Stomach (tissue), 9 donors: ENCODE results near the gene CSTF2. TPM values are rescaled to one million over a fixed set of nuclear protein-coding genes. Genes with fewer than 3 reads are reported as not detected.

Source experiments
- DNase-seq, 2 donors: peaks; one replicate each; pipeline versions ENCODE4 v3.0.0 to v3.0.0-alpha.2; 2013 to 2019
- H3K27ac ChIP-seq, 5 donors: fragments of 200-600 bp in 4 of 5; sonication (generic) in 4 of 5; one replicate each; pipeline ENCODE4 v1.5.1; 2013 to 2019; ENCODE audit warnings: mild to moderate bottlenecking in 1 of 5, moderate library complexity in 1 of 5
- H3K27me3 ChIP-seq, 3 donors: fragments of 200-600 bp; sonication (generic); one replicate each; pipeline ENCODE4 v1.5.1; 2017 to 2019; ENCODE audit warnings: mixed run types in 1 of 3
- H3K36me3 ChIP-seq, 4 donors: fragments of 200-600 bp; sonication (generic); 1 replicate in 3 of 4; 2 replicates in 1 of 4; pipeline ENCODE4 v1.5.1; 2016 to 2019
- H3K4me1 ChIP-seq, 4 donors: fragments of 200-600 bp; sonication (generic); one replicate each; pipeline ENCODE4 v1.5.1; 2016 to 2019
- H3K4me3 ChIP-seq, 4 donors: fragments of 200-600 bp; sonication (generic) in 3 of 4; one replicate each; pipeline ENCODE4 v1.5.1; 2016 to 2019; ENCODE audit warnings: mild to moderate bottlenecking in 1 of 4
- H3K9me3 ChIP-seq, 4 donors: fragments of 200-600 bp; sonication (generic); one replicate each; pipeline ENCODE4 v1.5.1; 2016 to 2019
- CTCF ChIP-seq, 7 experiments: fragments of 450-650 bp in 4 of 7; fragments of 200-600 bp in 3 of 7; sonication (generic) in 3 of 7; IDR thresholded peaks; one replicate each; pipeline ENCODE4 v1.5.1; 2016 to 2019; ENCODE audit warnings: antibody characterized with exemption in 7 of 7, control low read depth in 2 of 7, mild to moderate bottlenecking in 1 of 7
- EP300 ChIP-seq: sonication (generic); formaldehyde crosslinking; IDR thresholded peaks from one replicate; pipeline ENCODE4 v1.6.1; 2017; ENCODE audit warnings: antibody characterized with exemption
- POLR2A ChIP-seq, 4 donors: fragments of 450-650 bp; IDR thresholded peaks; one replicate each; pipeline ENCODE4 v1.6.1; 2016; ENCODE audit warnings: antibody characterized with exemption in 4 of 4, control low read depth in 2 of 4, mild to moderate bottlenecking in 1 of 4, moderate library complexity in 1 of 4
- POLR2AphosphoS5 ChIP-seq, 3 donors: sonication (generic); formaldehyde crosslinking; IDR thresholded peaks; one replicate each; pipeline ENCODE4 v1.6.1; 2016; ENCODE audit warnings: antibody characterized with exemption in 3 of 3
- WGBS, 5 donors: extraction: QIAGEN DNeasy Blood & Tissue Kit in 3 of 5; methylation state at CpG; one replicate each; pipeline versions ENCODE4 v1.1.5 to v1.1.7; 2013 to 2018; 5-methylcytosine and 5-hydroxymethylcytosine counted together
- intact Hi-C: fragments of 100-400 bp; cut with DNase I; formaldehyde crosslinking; loops from one replicate; pipeline ENCODE4 v1.15.1; 2023; ENCODE audit warnings: low total_unique reads
- polyA plus RNA-seq, 3 donors: library from polyadenylated mRNA; stranded (reverse); fragments of 200-250 nt; gene quantifications; one replicate each; pipeline ENCODE4 v1.2.3, GENCODE V29; 2013
- total RNA-seq, 5 donors: library from RNA; depleted of rRNA; stranded (reverse); fragments of >200 nt; gene quantifications; one replicate each; pipeline versions ENCODE4 v1.1.0 to v1.2.3, GENCODE V29; 2014 to 2016
- donor health status: healthy with polysubstance abuse.
- donor health status: Bipolar disorder and iron deficiency.
- donor health status: healthy.

Gene CSTF2
- total and polyA plus RNA-seq, 8 donors: 5.8 to 13.0 (median 7.8) TPM; not detected in 1

- no peaks in the 10 kb centered on the region for H3K27me3 ChIP-seq
- H3K27ac ChIP-seq: no peak overlapping the region
- WGBS, 5 donors: 46 to 64% (median 62%) methylated on average over 5 of the region's 5 CpGs
- DNase-seq: no peak
- TF ChIP-seq POLR2AphosphoS5 (IDR thresholded peaks at IDR 0.05) (no peak), CTCF (IDR thresholded peaks at IDR 0.05) (no peak), EP300 (no peak), POLR2A (IDR thresholded peaks at IDR 0.05) (no peak)
- H3K4me3 ChIP-seq: no peak overlapping the region
- no peaks in the 10 kb centered on the region for H3K36me3 ChIP-seq
- no peaks in the 10 kb centered on the region for H3K9me3 ChIP-seq
- no peaks in the 10 kb centered on the region for H3K4me1 ChIP-seq
- intact Hi-C loops: no loop called here
Observed at GRCh38 chrX:100870527-100870926, 50.3 kb downstream of the CSTF2 start.

- Histone ChIP-seq H3K4me1 (no peaks in the 10 kb centered on the region), H3K9me3 (no peaks in the 10 kb centered on the region), H3K4me3 (no peak overlapping the region), H3K27me3 (no peaks in the 10 kb centered on the region), H3K27ac (no peak overlapping the region), H3K36me3 (no peaks in the 10 kb centered on the region)
- WGBS, 5 donors: 57 to 69% (median 63%) methylated on average over 7 to 9 of the region's 9 CpGs
- no peak for DNase-seq
- TF ChIP-seq EP300 (no peak), POLR2A (IDR thresholded peaks at IDR 0.05) (no peak), CTCF (IDR thresholded peaks at IDR 0.05) (no peak), POLR2AphosphoS5 (IDR thresholded peaks at IDR 0.05) (no peak)
- intact Hi-C loops: no loop called here
Observed at GRCh38 chrX:100871594-100872560, 51.7 kb downstream of the CSTF2 start.

- no peak for DNase-seq
- WGBS, 5 donors: 13 to 63% (median 52%) methylated on average over 2 of the region's 2 CpGs
- Histone ChIP-seq H3K9me3 (no peaks in the 10 kb centered on the region), H3K4me3 (no peak within 1 kb of the TSS), H3K4me1 (no peaks in the 10 kb centered on the region), H3K27ac (no peak within 1 kb of the TSS), H3K27me3 (no peaks in the 10 kb centered on the region), H3K36me3 (no peaks in the 10 kb centered on the region)
- TF ChIP-seq POLR2A (IDR thresholded peaks at IDR 0.05): no peak
- no peak for TF ChIP-seq EP300
- TF ChIP-seq POLR2AphosphoS5 (IDR thresholded peaks at IDR 0.05): no peak
- intact Hi-C loops: no loop called here
Observed at GRCh38 chrX:100874325-100874724, 54.1 kb downstream of the CSTF2 start, which contains the start of gene NOX1. NOX1 (minus strand) TSS chrX:100874359; CDS start chrX:100874139, 220 bp downstream.

- DNase-seq: no peak
- Histone ChIP-seq H3K36me3 (no peaks in the 10 kb centered on the region), H3K9me3 (no peaks in the 10 kb centered on the region), H3K4me3 (no peak overlapping the region), H3K27me3 (peaks cover 0 to 4% (median 0%) of the 10 kb centered on the region in 3 donors), H3K4me1 (no peaks in the 10 kb centered on the region), H3K27ac (no peak overlapping the region)
- 27 to 63% (median 61%) methylated on average over 2 of the region's 2 CpGs for WGBS, 5 donors
- TF ChIP-seq EP300 (no peak), POLR2AphosphoS5 (IDR thresholded peaks at IDR 0.05) (no peak), POLR2A (IDR thresholded peaks at IDR 0.05) (no peak), CTCF (IDR thresholded peaks at IDR 0.05) (no peak)
- intact Hi-C loops: no loop called here
Observed at GRCh38 chrX:100880368-100880767, 60.2 kb downstream of the CSTF2 start.
